Stimulated activated CD4-positive, alpha-beta T cell treated with anti-CD3 and anti-CD28 coated beads, Interleukin-2, amount 100 ng/mL, for 4 hours (primary cell): ENCODE results near the gene NFATC1.

Experiments
- DNase-seq: peaks from one replicate; pipeline ENCODE4 v3.0.0-alpha.2; 2020; ENCODE audit warnings: low read depth

NFATC1 gene

DNA sequence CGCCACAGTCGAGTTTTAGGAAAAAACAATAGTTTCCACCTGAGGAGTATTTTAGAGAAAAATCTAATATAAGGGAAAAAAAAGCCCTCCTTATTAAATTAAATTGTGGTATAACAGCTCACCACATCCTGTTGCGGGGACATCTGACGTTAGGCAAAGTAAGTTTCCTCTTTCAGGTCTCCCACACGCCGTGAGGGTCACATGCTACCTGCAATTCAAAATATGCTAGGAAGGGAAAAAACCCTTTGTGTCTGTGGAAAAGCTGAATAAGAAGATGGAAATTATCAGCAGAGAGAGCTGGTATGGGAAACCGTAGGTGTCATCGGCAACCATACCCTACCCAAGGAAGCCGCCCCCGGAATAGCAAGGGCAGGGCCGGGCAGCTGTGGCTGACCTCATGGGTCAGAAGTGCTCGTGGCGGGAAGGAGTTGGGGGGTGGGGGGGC is 128.0 kb downstream of the NFATC1 start:
- DNase-seq, result peak; percentile 81

DNA sequence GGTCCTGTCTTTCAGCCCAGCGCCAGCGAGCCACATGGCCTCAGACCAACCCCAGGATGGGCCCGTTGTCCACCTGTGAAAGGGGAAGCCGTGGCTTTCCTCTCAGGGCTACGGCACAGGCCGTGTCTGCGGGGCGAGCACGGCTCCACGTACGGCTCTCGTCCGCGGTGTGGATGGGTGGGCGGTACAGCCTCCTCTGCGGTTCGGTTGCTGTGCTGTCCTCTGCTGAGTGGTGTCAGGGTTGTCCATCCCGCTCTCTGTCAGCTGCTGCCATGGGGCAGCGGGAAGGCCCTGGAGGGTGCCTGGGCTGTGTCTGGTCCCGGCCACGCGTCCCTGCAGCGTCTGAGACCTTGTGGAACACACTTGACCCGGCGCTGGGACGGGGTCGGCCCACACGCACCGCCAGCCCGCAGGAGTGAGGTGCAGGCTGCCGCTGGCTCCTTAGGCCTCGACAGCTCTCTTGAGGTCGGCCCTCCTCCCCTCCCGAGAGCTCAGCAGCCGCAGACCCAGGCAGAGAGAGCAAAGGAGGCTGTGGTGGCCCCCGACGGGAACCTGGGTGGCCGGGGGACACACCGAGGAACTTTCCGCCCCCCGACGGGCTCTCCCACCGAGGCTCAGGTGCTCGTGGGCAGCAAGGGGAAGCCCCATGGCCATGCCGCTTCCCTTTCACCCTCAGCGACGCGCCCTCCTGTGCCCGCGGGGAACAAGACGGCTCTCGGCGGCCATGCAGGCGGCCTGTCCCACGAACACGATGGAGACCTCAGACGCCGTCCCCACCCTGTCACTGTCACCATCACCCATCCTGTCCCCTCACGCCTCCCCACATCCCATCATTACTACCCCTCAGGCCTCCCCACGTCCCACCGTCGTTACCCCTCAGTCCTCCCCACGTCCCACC is 128.7 kb downstream of the NFATC1 start:
- DNase-seq, result peak; percentile 38

DNA sequence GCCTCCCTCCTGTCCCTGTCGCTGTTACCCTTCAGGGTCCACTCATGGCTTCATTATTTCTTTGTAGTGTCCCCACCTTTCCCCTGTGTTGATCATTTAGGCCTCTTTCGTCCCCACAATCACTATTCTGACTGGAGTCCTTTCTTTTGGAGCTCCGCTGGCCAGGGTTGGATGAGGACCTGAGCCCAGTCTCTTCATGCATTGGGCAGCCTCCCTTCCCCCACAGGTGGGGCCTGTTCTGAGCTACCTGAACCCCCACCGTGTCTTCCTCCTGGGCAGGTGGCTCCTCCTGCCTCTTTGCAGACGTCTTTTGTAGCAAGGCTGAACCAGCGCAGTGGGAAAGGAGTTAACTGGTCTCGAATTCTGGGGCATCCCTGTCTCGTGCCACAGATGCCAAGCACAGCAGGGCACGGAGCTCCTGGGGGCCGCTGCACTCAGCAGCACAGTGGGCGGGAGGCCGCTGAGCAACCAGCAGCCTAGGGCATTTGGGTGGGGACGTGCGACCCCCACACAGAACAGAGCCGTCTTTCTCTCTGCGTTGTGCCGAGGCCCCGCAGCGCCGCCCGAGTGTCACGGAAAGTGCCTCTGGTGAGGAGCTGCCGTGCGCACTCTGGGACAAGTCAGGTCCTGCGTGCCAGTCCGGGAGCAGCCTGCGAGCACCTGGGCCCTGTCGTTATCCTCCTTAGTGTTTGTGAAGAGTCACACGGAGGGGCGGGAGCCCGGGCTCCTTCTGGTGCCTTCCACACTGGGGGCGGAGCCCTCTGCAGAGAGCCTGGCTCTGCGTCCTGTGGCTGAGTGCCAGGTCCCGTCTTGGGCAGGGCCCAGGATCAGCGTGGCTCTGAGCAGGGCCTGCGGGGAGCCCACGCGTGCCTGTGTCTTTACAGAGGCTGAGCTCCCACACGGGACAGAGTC is 130.1 kb downstream of the NFATC1 start:
- DNase-seq, result no peak

DNA sequence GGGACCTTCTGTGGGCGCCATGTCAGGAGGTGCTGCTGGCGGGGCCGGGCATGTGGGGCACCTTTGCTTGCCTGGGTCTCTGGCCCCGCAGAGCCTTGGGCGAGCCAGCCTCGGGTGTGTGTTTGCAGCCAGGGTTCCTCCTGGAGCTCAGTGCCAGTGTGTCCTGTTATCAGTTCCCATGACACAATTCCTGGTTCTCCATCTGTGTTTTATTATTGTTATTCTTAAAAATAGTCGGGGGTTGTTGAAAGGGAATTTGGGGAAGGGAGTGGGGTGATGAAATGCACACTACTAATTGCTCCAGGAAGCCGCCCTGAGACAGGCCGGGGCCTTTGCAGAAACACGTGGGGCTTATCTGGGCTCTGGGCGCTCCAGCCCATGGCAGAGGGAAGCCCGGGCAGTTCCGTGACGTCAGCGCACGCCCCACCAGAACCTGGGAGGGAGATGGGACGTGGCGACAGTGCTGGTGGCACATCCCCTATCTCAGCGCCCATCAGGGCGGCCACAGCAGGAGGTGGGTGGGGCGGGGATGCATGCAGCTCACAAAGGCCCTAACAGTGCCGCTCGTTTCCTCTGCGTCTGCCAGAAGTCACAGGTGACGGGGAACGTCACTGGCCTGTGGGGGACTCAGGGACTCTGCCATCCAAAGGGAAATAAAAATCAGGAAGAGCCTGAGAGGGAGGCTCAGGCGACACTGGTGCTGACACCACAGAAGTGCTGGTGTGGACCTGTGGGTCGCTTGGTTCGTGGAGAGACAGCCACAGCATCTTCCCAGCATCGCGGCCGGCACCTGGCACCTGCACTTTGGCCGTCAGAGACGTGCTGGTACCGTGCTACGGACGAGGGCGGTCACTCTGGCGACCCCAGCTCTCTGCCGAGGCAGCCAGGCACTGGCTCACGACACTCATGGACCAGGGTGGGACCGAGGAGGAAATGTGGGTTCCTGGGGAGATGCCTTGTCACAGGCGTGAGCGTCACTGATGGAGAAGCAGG is 131.0 kb downstream of the NFATC1 start:
- DNase-seq, result no peak

GRCh38 chr18:79527656-79528315 is 132.1 kb downstream of the NFATC1 start:
- no peak for DNase-seq

- DNase-seq, result no peak
Observed at GRCh38 chr18:79528316-79528695, 132.6 kb downstream of the NFATC1 start.

- DNase-seq, result peak; percentile 61
Observed at GRCh38 chr18:79528846-79529245, 133.1 kb downstream of the NFATC1 start.

GRCh38 chr18:79529296-79529695 is 133.6 kb downstream of the NFATC1 start:
- no peak for DNase-seq

DNA sequence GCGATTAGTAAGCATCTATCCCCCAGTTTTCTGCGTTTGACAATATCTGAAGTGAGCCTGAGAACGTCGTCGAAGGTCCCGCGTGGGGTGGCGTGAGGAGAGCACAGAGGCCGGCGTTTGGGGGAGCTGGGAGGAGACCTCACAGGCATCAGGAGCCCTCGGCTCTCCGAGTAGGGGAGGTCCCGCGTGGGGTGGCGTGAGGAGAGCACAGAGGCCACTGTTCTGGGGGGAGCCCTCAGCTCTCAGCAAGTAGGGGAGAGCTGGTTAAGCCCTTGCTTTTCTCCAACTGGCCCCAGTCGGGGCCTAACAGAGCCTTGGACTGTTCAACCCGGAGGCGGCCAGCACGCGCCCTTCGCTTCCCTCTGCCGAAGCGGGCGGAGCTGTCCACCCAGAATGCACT is 134.3 kb downstream of the NFATC1 start:
- DNase-seq, result no peak

DNA sequence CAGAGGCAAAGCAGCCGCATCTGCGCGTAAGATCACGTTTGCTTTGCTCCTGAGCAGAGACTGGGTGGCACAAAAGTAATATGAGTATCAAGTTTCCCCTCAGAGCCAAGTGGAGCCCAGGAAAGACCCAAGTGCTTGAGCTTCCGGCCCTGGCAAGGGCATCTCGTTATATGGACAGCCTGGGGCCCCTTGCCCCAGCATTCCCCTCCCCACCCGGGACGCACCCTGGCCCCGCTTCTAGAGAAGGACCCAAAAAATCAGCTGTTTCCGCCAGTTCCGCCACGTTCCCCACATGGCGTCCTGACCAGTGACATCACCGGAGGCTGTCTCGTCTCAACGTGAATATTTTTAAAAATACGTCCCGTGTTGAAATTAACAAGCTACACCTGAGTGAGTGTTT is 135.1 kb downstream of the NFATC1 start:
- DNase-seq, result no peak

- no peak for DNase-seq
Observed at GRCh38 chr18:79531386-79531785, 135.7 kb downstream of the NFATC1 start.

DNA sequence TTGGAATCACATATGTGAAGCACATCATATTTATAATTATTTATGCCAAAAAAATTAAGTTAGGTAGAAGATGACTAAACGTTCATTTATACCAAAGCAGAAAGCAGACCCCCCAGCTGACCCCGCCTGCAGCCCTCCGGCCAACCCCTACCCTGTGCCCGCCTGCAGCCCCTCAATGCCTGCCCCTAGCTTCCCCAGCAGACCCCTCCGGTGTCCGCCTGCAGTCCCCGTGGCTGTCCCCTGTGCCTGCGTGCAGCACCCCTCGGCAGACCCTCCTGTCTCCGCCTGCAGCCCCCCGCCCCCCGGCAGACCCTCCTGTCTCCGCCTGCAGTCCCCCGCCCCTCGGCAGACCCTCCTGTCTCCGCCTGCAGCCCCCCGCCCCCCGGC is 136.2 kb downstream of the NFATC1 start:
- DNase-seq, result no peak

DNA sequence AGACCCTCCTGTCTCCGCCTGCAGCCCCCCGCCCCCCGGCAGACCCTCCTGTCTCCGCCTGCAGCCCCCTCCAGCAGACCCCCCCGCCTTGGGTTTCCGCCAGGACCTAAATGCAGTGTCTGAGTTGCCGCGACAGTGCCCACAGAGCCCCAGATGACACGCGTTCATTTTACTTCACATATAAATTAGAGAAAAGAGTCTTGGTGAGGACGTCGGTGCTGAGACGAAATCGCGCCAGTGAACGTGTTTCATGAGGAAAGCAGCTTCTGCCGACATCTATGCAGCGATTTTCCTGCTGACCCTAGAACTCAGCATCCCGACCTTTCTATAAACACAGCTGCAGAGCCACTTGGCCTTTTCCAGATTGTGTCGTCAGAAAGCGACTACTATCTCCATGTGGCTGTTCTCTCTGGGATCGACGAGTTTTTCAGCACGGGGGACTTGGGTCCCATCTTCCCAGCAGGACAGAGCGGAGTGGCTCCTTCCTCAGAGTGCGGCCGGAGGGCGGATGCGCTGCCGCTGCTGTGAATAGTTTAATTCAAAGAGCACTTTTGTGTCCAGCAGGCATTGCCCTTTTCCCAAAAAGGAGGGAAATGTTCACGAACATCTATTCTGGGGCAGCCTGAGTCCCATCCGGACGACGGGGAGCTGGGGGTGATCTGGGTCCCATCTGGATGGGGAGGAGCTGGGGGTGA is 136.7 kb downstream of the NFATC1 start:
- DNase-seq, result no peak

GRCh38 chr18:79533146-79533545 is 137.4 kb downstream of the NFATC1 start:
- DNase-seq, result no peak

GRCh38 chr18:79533591-79533990 is 137.9 kb downstream of the NFATC1 start:
- DNase-seq, result no peak

- no peak for DNase-seq
Observed at GRCh38 chr18:79534356-79534755, 138.6 kb downstream of the NFATC1 start.

DNA sequence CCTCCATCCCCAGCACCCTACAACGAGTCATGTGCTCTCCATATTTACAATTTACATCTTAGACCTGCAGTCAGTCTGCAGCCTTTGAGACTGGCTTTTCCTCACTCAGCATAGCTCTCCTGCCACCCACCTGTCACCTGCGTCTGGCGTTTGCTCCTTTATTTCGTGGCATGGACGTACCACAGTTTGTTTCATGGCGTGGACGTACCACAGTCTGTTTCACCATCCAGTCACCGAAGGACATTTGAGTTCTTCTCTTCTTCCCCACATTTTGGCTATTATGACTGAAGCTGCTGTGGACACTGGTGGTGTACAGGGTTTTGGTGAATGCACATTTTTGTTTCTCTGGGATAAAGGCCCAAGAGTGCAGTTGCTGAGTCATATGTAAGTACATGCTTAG is 142.0 kb downstream of the NFATC1 start:
- no peak for DNase-seq

DNA sequence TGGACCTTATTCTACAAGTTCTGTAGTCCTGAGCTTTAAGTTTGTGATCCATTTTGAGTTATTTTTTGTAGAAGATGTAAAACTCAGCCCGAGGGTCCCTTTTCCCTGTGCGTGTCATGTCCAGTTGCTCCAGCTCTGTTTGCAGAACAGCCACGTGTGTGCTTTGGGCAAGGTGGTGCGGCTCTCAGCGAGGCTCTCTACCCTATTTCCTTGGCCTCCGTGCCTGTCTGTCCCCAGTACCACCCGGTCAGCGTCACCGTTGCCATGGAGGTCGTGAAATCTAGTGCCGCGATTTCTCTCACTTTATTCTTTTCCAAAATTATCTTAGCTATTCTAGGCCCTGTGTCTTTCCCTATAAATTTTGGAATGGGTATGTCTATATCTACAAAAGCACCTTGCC is 142.9 kb downstream of the NFATC1 start:
- no peak for DNase-seq

GRCh38 chr18:79540161-79540903 is 144.6 kb downstream of the NFATC1 start:
- no peak for DNase-seq

GRCh38 chr18:79540904-79541282 is 145.2 kb downstream of the NFATC1 start:
- no peak for DNase-seq
